HepG2 (cell line): ENCODE results near the gene BID. TPM values are rescaled to one million over a fixed set of nuclear protein-coding genes. Genes with fewer than 3 reads are reported as not detected.

Source experiments
- ATAC-seq: fragments of 200-7000 bp; cut with Tn5 transposase; 3 replicates; pipeline ENCODE4 v1.9.1; 2020; ENCODE audit warnings: mild to moderate bottlenecking, moderate library complexity
- BruUV-seq: library from RNA; stranded (reverse); fragments of 400-500 nt; replicated peaks from 2 replicates; lab custom pipeline; 2021; lab: Mats Ljungman, UMichigan
- CTCF ChIA-PET: fragments of 300-600 bp; formaldehyde crosslinking; extraction: SDS; loops from one replicate; lab custom pipeline; 2021; ENCODE audit warnings: low total read pairs, inconsistent platforms, low intra/inter-chr PET ratio; lab: Yijun Ruan, JAX
- POLR2A ChIA-PET: fragments of 350-600 bp; sonication (Branson Sonifier 250); formaldehyde crosslinking; loops from one replicate; lab custom pipeline; 2020; ENCODE audit warnings: antibody characterized with exemption, inconsistent platforms; lab: Yijun Ruan, JAX
- DNase-seq: peaks from one replicate; pipeline ENCODE4 v3.0.0-alpha.2; 2015; ENCODE audit warnings: low spot score
- FAIRE-seq: peaks from 3 replicates; lab custom pipeline; 2011; peaks lifted over from hg19 to GRCh38; lab: Jason Lieb, UNC
- H2AFZ ChIP-seq: one replicate; pipeline ENCODE4 v1.6.1; 2011; ENCODE audit warnings: low read length, inconsistent platforms
- H3K27ac ChIP-seq: fragments of 300-600 bp; 3 replicates; pipeline ENCODE4 v1.8.0; 2011; ENCODE audit warnings: mixed run types, mild to moderate bottlenecking, mixed read lengths, low read length, inconsistent platforms; ENCODE audit not compliant: insufficient read depth; ENCODE audit errors: extremely low read length
- H3K27me3 ChIP-seq, 2 experiments: fragments of 200-600 bp in 1 of 2; 2 replicates in 1 of 2; 3 replicates in 1 of 2; pipeline versions ENCODE4 v1.6.0 to v1.8.0; 2011; ENCODE audit warnings: low read length in 2 of 2, mild to moderate bottlenecking in 2 of 2, moderate library complexity in 2 of 2, inconsistent platforms in 1 of 2; ENCODE audit not compliant: insufficient read depth in 2 of 2, control insufficient read depth in 1 of 2
- H3K36me3 ChIP-seq, 2 experiments: fragments of 200-600 bp in 1 of 2; replicated peaks in 1 of 2; 2 replicates in 1 of 2; 3 replicates in 1 of 2; pipeline versions ENCODE4 v1.5.1 to v1.8.0; 2011; ENCODE audit warnings: low read length in 2 of 2, inconsistent platforms in 1 of 2; ENCODE audit not compliant: insufficient read depth in 2 of 2, control insufficient read depth in 1 of 2
- H3K4me1 ChIP-seq: 2 replicates; pipeline ENCODE4 v1.5.1; 2012; ENCODE audit warnings: low read length, inconsistent platforms; ENCODE audit not compliant: insufficient read depth
- H3K4me2 ChIP-seq: 2 replicates; pipeline ENCODE4 v1.6.0; 2011; ENCODE audit warnings: low read depth, low read length, inconsistent platforms
- H3K4me3 ChIP-seq, 3 experiments: fragments of 200-600 bp in 1 of 3; sonication (generic), shearing (Covaris generic) in 1 of 3; replicated peaks in 1 of 3; 2 replicates each; pipeline ENCODE4 v1.5.1; 2011 to 2016; ENCODE audit warnings: low read length in 3 of 3, inconsistent platforms in 2 of 3, low read depth in 2 of 3, mild to moderate bottlenecking in 2 of 3, control low read depth in 1 of 3, mixed read lengths in 1 of 3; ENCODE audit not compliant: insufficient read depth in 1 of 3
- H3K79me2 ChIP-seq: one replicate; pipeline ENCODE4 v1.6.1; 2011; ENCODE audit warnings: low read length, inconsistent platforms; ENCODE audit not compliant: insufficient read depth
- H3K9ac ChIP-seq: 2 replicates; pipeline ENCODE4 v1.6.0; 2011; ENCODE audit warnings: mild to moderate bottlenecking, low read depth, low read length, inconsistent platforms; ENCODE audit not compliant: insufficient read depth
- H3K9me3 ChIP-seq: 2 replicates; pipeline ENCODE4 v1.5.1; 2012; ENCODE audit warnings: mild to moderate bottlenecking, low read length
- H4K20me1 ChIP-seq: 2 replicates; pipeline ENCODE4 v1.6.0; 2011; ENCODE audit warnings: inconsistent platforms, mild to moderate bottlenecking, low read length, moderate library complexity; ENCODE audit not compliant: insufficient read depth
- BHLHE40 ChIP-seq: IDR thresholded peaks from 2 replicates; pipeline ENCODE4 v1.6.1; 2011; ENCODE audit warnings: low read length, improper control_type of control experiment
- CENPX ChIP-seq: sonication (generic); formaldehyde crosslinking; IDR thresholded peaks from 2 replicates; pipeline ENCODE4 v1.9.0; 2021; ENCODE audit warnings: mild to moderate bottlenecking, missing genetic modification reagents, moderate library complexity
- CTCF ChIP-seq: sonication (generic); formaldehyde crosslinking; IDR thresholded peaks from 2 replicates; pipeline ENCODE4 v1.5.0; 2020; ENCODE audit warnings: mild to moderate bottlenecking, missing genetic modification reagents, moderate library complexity
- ZBTB33 ChIP-seq: sonication (generic); formaldehyde crosslinking; IDR thresholded peaks from 2 replicates; pipeline ENCODE4 v1.4.0; 2020; ENCODE audit warnings: missing genetic modification reagents
- WGBS: methylation state at CpG from one replicate; pipeline ENCODE4 v1.1.6; 2017; ENCODE audit warnings: low lambda C conversion rate; 5-methylcytosine and 5-hydroxymethylcytosine counted together
- in situ Hi-C: cut with HindIII; loops from 2 replicates; pipeline ENCODE4 v1.10.0; 2017; ENCODE audit warnings: low pct_unique_long_range_greater_than_20kb; ENCODE audit not compliant: extremely low pct_ligation_motif_present
- intact Hi-C: fragments of 100-400 bp; cut with micrococcal nuclease; formaldehyde crosslinking; loops from one replicate; pipeline ENCODE4 v1.10.0; 2022; ENCODE audit not compliant: unreplicated experiment
- polyA plus RNA-seq, 8 experiments: library from polyadenylated mRNA; depleted of rRNA in 3 of 8; stranded (reverse) in 7 of 8; unstranded in 1 of 8; fragments of >200 nt; fragmentation: Illumina TruSeq in 4 of 8; extraction: Trizol in 4 of 8; gene quantifications; 2 replicates each; pipeline versions ENCODE4 v1.2.1 to v1.2.3, GENCODE V29; 2011 to 2016; ENCODE audit warnings: low read depth in 4 of 8, missing spikeins in 1 of 8, mixed read lengths in 1 of 8; ENCODE audit not compliant: insufficient read depth in 1 of 8
- total RNA-seq, 5 experiments: library from RNA; depleted of rRNA; stranded (reverse); fragments of >200 nt; fragmentation: Illumina TruSeq; extraction: Trizol; gene quantifications; 2 replicates each; pipeline ENCODE4 v1.2.3, GENCODE V29; 2016; ENCODE audit warnings: low read depth in 1 of 5

Gene BID
- total and polyA plus RNA-seq, 2 of the 13 experiments (the other 11 are each of a cell fraction or from before 2014, with no cell fraction given): 35.3 to 51.7 TPM

- no peak for TF ChIP-seq ZBTB33
These were observed 15.3 kb upstream of the BID start (continued) for GRCh38 chr22:17789379-17790200.

- TF ChIP-seq CTCF (CRISPR knock-in tag) (peak; percentile 36), CENPX (CRISPR knock-in tag) (no peak), BHLHE40 (peak; percentile 79)
- H3K27me3 ChIP-seq: no peaks in the 10 kb centered on the region
- FAIRE-seq (no peak), ATAC-seq (no peak), DNase-seq (no peak)
- POLR2A ChIA-PET: interaction anchor here (1.0 kb wide), 1 partner anchor 14 kb away, joined by 3 read pairs; no protein-coding TSS in a partner anchor
- WGBS: 85% methylated on average over 19 of the region's 32 CpGs
- no peak overlapping the region for H3K4me2 ChIP-seq
- H4K20me1 ChIP-seq: no peaks in the 10 kb centered on the region
- peaks cover 29% of the 10 kb centered on the region for H3K4me1 ChIP-seq
- no peaks in the 10 kb centered on the region for H3K9me3 ChIP-seq
- intact Hi-C loops: no loop called here
- no peak overlapping the region for H3K27ac ChIP-seq
- peaks cover 4 to 6% of the 10 kb centered on the region in 2 experiments; a peak in 2 of 5 replicates for H3K36me3 ChIP-seq
- CTCF ChIA-PET: no interaction called here
- H3K79me2 ChIP-seq: no peaks in the 10 kb centered on the region
- H2AFZ ChIP-seq: no peak overlapping the region
- in situ Hi-C loops: no loop called here
- H3K4me3 ChIP-seq: no peak overlapping the region
- no TSS peak for BruUV-seq
- H3K9ac ChIP-seq: no peak overlapping the region
These were observed 14.5 kb upstream of the BID start for GRCh38 chr22:17788528-17789378.
